K562 (cell line): ENCODE results near the gene ELOVL5. TPM values are rescaled to one million over a fixed set of nuclear protein-coding genes. Genes with fewer than 3 reads are reported as not detected.
A peak's percentile ranks its signal among the peaks of the same experiment; 100 is the strongest.

Source experiments
- BACH1 ChIP-seq: fragments of 200-800 bp; sonication (Bioruptor generic); IDR thresholded peaks from 2 replicates; pipeline ENCODE4 v1.6.1; 2016; ENCODE audit warnings: missing genetic modification characterization, missing compliant biosample characterization
- HDAC1 ChIP-seq, 2 experiments: fragments of 450-650 bp; IDR thresholded peaks; 2 replicates each; pipeline ENCODE4 v1.6.1; 2016 to 2017; ENCODE audit warnings: inconsistent platforms in 1 of 2, mild to moderate bottlenecking in 1 of 2, moderate library complexity in 1 of 2
- MTA2 ChIP-seq: fragments of 450-650 bp; IDR thresholded peaks from 2 replicates; pipeline ENCODE4 v1.6.1; 2016; ENCODE audit warnings: low read depth
- NR2F6 ChIP-seq: fragments of 450-650 bp; formaldehyde crosslinking; IDR thresholded peaks from 2 replicates; pipeline ENCODE4 v1.4.0; 2020; ENCODE audit warnings: mild to moderate bottlenecking
- PYGO2 ChIP-seq: fragments of 450-650 bp; IDR thresholded peaks from 2 replicates; pipeline ENCODE4 v1.6.1; 2016; ENCODE audit warnings: mild to moderate bottlenecking, missing genetic modification characterization, moderate library complexity, missing compliant biosample characterization
- SRSF1 ChIP-seq: fragments of 200-400 bp; formaldehyde crosslinking; IDR thresholded peaks from 2 replicates; pipeline ENCODE4 v1.6.1; 2017; ENCODE audit warnings: mild to moderate bottlenecking, low read depth, low read length, moderate library complexity
- THRAP3 ChIP-seq: fragments of 450-650 bp; IDR thresholded peaks from 2 replicates; pipeline ENCODE4 v1.6.1; 2016; ENCODE audit warnings: mild to moderate bottlenecking, inconsistent platforms, borderline replicate concordance
- polyA plus RNA-seq, 8 experiments: library from polyadenylated mRNA; depleted of rRNA in 4 of 8; stranded (reverse) in 5 of 8; unstranded in 3 of 8; fragments of >200 nt; fragmentation: Nextera tagmentation in 2 of 8; fragmentation: Illumina TruSeq in 1 of 8; extraction: Ambion mirVana in 2 of 8; extraction: Trizol in 1 of 8; gene quantifications; 2 replicates each; pipeline versions ENCODE4 v1.2.1 to v1.2.3, GENCODE V29; 2011 to 2014; ENCODE audit warnings: inconsistent platforms in 1 of 8, missing spikeins in 1 of 8
- total RNA-seq, 7 experiments: library from RNA; depleted of rRNA in 6 of 7; stranded (reverse); fragments of >200 nt in 6 of 7; fragmentation: Illumina TruSeq in 2 of 7; extraction: Trizol in 2 of 7; gene quantifications; 2 replicates each; pipeline versions ENCODE4 v1.2.1 to v1.2.3, GENCODE V29; 2011 to 2021; ENCODE audit warnings: low replicate concordance in 1 of 7
- TF ChIP-seq, protein P1 (sequence below): fragments of 450-650 bp; IDR thresholded peaks from 2 replicates; pipeline ENCODE4 v1.6.1; 2016; ENCODE audit warnings: mild to moderate bottlenecking
- TF ChIP-seq, protein P2 (sequence below): fragments of 250-450 bp; sonication (Bioruptor Pico); IDR thresholded peaks from 2 replicates; pipeline ENCODE4 v1.5.0; 2021

Gene ELOVL5
- total and polyA plus RNA-seq, 9 of the 15 experiments (the other 6 are each of a cell fraction or from before 2014, with no cell fraction given): 70.6 to 245 (median 132) TPM

DNA sequence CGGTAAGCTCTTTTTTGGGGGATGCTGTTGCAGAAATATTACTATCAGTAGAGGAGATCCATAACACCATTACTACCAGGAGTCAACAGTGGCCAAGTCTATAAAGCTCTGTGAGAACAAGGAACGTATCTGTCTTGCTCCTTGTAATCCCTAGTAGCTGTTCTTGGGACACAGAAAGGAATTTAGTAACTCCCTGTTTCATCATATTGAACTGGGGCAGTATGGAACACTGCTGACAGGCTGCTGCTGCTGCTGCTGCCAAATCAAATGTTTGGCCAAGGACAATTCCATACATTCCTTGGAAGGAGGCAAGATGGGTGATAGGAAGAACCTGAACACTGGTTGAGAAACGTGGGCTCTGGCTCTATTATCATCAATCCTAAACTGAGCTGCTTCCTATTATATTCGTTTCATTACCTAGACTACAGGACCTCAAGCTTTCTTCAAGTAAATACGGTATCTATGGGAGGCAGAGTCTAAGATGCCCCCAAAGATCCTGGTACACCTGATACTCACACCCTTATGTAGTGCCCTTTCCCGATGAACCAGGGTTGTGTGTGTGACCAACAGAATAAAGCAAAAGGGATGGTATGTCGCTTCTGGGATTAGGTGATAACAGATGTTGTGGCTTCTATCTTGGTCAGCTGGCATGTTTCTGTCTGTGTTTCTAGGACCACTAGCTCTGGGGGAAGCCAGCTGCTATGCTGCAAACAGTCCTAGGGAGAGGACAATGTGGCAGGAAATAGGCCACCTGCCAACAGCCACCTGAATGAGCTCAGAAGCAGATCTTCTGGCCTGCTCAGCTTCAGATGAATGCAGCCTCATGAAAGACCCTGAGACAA is 39.5 kb downstream of the ELOVL5 start (continued):
- TF ChIP-seq BACH1 (peak; percentile 60; the same call in 1 of the 2 replicates), THRAP3 (no peak), MTA2 (no peak), PYGO2 (no peak), NR2F6 (CRISPR knock-in tag) (no peak), SRSF1 (no peak), HDAC1 (IDR thresholded peaks at IDR 0.05) (no peak)
- TF ChIP-seq, protein P1, sequence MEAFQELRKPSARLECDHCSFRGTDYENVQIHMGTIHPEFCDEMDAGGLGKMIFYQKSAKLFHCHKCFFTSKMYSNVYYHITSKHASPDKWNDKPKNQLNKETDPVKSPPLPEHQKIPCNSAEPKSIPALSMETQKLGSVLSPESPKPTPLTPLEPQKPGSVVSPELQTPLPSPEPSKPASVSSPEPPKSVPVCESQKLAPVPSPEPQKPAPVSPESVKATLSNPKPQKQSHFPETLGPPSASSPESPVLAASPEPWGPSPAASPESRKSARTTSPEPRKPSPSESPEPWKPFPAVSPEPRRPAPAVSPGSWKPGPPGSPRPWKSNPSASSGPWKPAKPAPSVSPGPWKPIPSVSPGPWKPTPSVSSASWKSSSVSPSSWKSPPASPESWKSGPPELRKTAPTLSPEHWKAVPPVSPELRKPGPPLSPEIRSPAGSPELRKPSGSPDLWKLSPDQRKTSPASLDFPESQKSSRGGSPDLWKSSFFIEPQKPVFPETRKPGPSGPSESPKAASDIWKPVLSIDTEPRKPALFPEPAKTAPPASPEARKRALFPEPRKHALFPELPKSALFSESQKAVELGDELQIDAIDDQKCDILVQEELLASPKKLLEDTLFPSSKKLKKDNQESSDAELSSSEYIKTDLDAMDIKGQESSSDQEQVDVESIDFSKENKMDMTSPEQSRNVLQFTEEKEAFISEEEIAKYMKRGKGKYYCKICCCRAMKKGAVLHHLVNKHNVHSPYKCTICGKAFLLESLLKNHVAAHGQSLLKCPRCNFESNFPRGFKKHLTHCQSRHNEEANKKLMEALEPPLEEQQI: no peak
- TF ChIP-seq, protein P2, sequence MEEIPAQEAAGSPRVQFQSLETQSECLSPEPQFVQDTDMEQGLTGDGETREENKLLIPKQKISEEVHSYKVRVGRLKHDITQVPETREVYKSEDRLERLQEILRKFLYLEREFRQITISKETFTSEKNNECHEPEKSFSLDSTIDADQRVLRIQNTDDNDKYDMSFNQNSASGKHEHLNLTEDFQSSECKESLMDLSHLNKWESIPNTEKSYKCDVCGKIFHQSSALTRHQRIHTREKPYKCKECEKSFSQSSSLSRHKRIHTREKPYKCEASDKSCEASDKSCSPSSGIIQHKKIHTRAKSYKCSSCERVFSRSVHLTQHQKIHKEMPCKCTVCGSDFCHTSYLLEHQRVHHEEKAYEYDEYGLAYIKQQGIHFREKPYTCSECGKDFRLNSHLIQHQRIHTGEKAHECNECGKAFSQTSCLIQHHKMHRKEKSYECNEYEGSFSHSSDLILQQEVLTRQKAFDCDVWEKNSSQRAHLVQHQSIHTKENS (CRISPR knock-in tag): no peak
